ENCODE measurements around the gene PTPRK.

- TF ChIP-seq CTCF (conservative IDR thresholded peaks at IDR 0.05; ENCODE audit: low read depth, low read length), result no peak
- TF ChIP-seq EZH2 (IDR thresholded peaks at IDR 0.05; ENCODE audit: low read length, unreplicated experiment), result no peak
- no peak for TF ChIP-seq EZH2phosphoT487 (IDR thresholded peaks at IDR 0.05; ENCODE audit: borderline replicate concordance, low read length)
Observed at GRCh38 chr6:128265706-128266105, 254.7 kb downstream of the PTPRK start.

Data from PC-3 (cell line).